HuH-7.5 (cell line): Measurements from ENCODE around the gene PPFIA4.

Experiments used
- DNase-seq: peaks from one replicate; pipeline ENCODE4 v3.0.0; 2011; ENCODE audit warnings: low spot score

PPFIA4 gene

DNA sequence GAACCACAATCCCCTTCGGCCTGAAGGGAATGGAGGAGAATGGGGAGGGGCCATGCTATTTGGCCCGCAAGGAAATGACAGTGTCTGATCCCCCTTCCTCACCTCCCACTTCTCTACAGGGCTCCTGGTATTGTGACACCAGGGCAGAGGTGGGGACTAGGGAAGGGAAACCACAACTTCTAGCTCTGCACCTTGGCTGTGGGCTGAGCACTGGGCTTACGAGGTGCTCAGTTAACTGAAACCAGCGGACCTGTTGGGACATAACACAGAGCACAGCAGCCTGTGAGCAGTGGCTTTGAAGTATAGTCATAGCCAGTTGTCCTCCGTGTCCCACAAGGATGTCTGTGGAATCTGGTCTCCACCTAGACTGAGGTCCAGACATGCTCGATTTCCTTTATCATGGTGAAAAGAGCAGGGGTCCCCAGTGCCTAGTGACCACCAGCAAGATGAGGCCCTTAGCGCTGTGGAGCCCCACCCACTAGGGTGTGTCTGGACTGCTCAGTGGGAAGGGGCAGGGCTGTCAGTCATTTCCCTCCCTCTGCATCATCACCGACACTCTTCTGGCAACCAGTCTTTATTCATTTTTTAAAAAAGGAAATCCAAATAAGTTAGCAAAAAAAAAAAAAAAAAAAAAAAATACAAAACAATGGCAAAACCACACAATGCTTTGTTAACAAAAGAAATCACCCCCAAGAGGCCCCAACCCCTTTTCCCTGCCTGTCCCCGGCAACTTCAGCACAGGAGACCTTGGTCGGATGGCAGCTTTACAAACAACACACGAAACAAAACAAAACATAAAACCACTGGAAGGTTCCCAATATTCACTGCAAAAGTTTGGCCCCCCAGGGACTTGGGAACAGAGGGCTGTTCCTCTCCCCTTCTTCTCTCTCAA is 56.5 kb downstream of the PPFIA4 start:
- no peak for DNase-seq

DNA sequence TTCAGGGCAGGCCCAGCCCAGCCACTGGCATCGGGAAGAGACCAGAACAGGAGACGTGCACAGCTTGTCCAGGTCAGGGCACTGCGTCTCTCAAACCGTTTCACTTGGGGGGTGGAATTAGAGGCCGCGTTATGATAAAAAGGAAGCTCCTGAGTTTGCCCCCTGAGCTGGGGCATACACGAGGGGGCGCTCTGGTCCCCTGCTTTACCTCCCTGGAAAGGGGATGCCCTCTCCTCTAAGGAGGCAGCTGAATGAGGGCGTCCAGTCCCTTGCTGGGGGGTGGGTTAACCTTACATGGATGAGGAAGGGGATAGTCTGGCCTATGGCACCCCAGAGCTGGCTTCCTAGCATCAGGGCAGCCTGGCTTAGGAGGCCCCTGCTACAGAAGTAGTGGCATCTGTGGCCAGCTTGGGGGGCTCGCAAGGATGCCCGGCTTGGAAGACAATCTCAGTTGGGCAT is 57.2 kb downstream of the PPFIA4 start:
- no peak for DNase-seq

DNA sequence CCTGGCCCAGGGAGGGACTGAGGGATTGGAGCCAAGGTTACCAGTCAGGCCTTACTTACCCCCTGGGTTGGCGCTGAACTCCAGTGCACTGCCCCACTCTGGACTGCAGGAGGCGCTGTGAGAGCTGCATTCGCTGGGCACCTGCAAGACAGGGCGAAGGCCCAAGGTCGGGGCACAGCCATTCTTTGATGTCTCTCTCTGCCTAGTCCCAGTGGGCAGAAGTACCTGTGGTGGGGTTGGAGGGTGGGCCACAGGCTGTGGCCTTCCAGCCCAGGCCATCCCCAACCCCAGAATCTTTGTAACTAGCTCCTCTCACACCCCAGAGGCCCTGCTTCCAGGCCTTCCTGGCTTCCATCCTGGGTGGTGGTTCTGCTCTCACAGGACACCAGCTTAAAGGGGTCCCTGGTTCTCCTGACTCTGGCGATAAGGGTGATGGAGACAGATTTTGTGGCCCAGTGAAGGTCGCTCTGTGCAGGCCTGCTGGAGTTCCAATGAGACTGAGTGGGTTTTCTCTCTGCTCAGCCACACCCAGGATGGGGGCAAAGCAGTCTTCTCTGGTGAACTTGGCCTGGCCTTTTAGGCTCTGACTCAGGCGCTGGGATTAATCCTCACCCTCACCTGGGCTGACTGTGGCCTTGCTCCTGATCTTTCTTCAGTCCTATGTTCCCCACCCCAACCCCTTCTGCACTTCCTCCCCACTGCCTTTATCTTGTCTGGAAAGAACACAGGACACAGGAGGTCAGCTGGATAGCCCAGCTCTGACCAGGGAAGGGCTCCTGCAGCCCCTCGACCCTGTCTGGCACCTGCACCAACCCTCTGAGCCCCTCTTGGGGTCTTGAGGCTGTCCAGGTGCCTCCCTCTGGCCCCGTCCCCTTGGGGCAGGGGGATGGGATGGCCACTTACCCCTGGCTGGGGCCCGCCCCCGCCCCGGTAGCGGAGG is 58.6 kb downstream of the PPFIA4 start:
- DNase-seq: no peak

DNA sequence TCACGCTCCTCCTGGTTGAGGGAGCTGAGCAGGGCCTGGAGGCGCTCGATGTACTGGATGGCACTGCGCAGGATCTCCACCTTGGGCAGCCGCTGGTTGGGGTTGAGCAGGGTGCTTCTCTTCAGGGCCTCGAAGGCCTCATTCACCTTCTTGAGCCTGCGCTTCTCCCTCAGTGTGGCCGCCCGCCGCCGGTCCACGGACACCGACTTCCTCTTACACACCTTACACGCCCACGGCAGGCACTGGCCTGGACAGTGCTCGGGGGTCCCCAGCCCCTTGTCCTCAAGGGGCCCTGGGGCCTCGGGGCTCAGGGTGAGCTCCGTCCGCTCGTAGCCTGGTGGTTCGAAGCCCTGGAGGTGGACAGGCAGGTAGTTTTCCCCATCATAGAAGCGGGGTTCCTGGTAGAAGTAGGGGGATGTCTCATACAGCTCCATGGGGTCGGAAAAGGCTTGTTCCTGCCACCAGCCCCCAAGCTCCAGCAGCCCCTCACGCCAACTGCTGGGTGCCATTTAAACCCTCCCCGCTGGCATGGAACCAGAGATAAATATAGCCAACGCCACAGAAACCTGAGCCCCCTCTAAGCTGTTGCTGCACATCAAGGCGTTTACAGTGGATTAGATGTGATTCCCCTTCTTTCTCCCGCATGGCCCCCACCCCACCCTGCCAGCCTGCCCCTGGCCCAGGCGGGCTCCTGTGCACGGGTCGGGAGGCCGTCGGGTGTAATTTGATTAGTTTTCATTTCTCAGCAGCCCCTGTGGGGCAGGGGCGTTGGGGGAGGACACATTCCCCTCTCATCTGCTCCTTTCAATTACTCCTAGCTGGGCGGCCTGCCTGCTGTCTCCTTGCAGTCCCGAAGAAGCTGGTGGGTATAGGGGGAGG is 59.5 kb downstream of the PPFIA4 start, which contains the start of gene MYOG:
Gene MYOG, minus strand, starts transcription at position 485 of the 879 bp plus-strand sequence. Its CDS starts 51 bp downstream, at position 434.
- DNase-seq: no peak

DNA sequence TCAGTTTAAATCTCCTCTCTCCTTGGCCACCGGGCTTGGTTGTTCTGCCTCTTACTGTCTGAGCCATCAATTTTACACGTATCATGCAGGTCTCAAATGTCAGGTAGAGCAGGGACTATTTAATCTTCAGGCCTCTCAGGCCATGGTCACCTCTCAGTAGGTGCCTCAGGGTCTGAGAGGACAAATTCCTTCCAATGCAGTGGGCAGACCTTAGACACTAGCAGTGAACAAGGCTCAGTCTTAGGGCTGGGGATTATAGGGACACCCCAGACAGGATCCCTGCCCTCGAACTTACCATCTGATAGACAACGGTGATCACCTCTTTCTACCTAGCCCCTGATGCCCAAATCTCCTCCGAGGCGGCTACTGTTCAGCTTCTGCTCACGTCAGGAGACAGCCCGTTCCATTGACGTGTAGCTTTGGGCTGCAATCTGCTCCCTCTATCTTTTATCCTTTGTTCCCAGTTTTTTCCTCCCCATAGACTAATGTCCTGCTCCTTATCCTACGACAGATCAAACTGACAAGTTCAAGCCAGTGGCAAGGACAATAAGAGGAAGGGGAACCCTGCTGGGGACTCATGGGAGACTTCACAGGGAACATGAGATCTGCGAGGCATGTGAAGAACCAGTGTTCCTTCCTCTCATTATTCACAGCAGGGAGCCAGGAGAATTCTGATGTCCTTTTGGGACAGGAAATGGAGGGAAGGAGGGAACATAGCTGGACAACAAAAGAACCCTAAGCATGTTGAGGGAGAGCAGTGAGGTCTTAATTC is 60.9 kb downstream of the PPFIA4 start:
- DNase-seq: no peak

DNA sequence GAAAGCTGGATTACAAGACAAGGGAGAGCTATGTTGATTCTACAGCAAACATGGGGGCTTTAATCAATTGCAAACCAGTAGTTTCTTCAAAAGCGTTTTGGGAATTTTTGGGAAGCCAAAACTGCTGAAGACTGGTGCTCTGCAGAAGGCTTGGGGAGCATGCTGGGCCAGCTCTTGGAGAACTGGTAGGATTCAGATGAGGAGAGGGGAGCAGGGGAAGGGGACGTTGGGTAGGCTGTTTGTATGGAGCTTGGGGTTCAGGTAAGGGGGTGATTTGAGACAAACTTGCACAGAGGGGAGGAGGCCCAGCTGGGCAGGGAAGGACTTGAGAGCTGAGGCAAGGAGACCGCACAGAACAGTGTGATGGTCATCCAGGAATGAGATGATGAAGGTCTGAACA is 62.1 kb downstream of the PPFIA4 start:
- no peak for DNase-seq

DNA sequence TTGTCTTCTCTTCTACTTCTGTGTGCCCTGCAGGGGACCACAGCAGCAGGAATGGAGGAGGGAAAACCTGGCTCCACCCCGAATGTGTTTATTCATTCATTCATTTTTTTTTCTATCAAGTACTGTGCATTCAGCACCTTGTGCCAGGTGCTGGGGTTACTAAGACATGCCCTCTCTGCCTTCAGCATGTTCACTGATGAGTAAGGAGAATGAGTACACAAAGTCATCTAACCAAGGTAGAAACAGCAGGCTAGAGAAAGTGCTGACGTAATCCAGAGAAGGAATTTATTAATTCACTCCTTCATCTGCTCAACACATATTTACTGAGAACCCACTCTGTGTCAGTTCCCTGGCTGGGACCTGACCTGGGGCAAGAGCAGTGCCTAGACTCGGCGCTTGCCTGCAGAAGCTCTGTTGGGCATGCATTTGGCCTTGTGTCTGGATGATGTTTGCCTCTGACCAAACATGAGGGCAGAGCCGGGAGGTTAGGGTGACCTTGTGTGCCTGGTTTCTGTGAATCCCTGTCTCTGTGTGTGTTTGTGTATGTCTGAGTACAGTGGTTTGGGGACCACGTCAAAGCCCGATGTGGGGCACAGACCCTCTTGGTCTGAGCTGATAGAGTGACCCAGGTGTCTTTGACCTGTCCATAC is 62.8 kb downstream of the PPFIA4 start:
- DNase-seq: no peak

DNA sequence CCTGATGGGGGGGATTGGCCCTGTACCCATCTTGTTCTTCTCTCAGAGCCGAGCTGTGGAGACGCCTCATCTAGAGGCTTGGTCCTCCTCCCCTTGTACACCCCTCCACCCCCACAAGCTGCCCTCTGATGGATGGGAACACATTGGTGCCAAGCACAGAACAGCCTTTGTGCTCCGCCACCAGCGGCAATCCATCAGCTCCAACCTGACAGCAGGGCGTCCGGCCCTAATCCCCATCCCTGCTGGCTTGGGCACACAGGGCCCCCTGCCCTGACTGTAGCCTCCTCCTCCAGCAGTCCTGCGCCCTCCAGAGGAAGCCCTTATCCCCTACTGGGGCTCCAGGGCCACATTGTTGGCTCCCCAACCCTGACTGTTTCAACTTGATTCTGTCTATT is 63.4 kb downstream of the PPFIA4 start:
- no peak for DNase-seq

DNA sequence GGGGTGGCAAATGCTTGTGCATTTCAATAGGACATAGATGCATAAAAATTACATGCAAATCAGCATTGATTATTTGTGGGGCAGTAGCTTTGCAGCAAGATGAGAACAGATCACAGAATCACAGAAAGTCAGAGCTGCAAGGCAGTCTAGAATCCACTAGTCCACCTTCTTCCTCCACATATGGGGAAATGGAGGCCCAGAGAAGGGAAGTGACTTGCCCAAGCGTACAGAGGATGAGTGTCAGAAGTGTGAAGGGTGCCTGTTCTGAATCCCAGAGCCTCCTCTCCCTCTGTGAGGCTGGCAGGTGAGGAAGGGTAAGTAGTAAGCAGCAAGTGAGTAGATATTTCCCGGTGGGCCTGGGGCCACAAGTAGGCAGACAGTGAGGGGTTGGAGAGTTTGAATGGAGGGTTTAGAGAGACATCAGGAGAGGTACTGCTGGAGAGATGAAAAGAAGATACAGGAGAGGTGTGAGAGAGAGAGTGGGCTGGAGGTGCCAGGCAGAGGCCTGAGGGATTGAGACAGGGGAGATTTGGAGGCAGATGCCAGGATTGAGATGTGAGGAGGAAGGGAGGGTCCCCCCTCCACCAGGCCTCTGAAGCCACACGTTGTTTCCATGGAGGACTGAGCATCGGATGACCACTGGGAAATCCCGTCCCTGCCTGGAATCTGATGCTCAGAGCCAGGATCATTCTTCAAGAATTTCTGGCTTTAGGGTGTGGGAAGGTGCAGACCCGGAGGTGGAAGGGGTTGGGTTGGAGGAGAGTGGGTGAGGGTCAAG is 64.3 kb downstream of the PPFIA4 start:
- no peak for DNase-seq

DNA sequence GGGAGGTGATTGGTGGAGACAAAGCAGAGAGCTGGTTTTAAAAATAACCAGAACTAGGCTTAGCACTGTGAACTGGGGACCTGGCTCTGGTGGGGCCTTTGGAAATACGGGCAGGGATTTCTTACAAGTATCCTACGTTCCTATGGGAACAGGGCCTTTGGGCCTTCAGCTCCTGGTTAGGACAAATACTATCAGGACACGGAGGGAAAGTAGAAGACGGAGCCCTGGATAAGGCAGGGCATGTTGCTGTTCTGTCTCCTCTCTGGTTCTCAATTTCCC is 64.8 kb downstream of the PPFIA4 start:
- no peak for DNase-seq

DNA sequence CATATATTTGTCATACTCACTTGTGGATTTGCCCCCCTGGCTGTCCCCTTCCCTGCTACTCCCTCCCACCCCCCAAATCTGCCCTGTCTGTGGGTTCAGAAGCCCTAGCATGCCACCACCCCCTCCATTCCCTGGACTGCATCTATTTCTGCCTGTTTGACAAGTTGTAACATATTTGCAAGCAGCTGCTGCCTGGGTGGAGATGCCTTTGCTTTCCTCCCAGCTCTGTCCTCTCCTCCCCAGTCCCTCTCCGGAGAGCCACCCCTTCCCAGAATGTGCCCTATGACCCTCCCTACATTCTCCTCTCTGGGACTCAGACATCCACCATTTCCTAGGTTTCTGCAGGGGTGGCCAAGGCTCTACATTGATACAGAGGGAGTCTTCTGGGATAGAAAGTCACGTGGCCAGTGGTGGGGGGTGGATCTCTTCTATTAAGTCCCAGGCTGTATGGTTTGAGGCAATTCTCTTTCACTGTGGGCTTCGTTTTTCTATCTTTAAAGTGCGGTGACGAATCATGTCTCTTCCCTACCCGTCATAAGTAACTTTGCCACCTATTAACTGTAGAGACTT is 65.6 kb downstream of the PPFIA4 start:
- no peak for DNase-seq

DNA sequence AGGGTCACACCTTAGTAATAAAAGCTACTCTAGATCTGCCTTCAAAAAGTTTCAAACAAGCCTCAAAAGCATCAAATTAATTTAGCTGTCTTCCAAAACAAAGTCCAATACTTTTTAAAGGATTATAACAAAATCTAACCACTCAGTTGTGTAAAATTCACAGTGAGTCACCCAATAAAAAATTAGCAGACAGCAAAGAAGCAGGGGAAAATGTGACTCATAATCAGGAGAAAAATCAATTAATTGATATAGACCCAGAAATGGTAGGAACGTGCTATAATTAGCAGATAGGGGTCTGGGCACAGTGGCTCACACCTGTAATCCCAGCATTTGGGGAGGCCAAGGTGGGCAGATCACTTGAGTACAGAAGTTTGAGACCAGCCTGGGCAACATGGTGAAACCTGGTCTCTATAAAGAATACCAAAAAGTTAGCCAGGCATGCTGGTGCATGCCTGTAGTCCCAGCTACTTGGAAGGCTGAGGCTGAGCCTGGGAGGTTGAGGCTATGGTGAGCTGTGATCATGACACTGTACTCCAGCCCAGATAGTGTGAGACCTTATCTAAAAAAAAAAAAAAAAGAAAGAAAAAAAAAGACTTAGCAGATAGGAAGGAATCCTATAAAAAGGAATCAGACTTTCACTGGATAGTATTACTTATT is 67.6 kb downstream of the PPFIA4 start:
- no peak for DNase-seq

DNA sequence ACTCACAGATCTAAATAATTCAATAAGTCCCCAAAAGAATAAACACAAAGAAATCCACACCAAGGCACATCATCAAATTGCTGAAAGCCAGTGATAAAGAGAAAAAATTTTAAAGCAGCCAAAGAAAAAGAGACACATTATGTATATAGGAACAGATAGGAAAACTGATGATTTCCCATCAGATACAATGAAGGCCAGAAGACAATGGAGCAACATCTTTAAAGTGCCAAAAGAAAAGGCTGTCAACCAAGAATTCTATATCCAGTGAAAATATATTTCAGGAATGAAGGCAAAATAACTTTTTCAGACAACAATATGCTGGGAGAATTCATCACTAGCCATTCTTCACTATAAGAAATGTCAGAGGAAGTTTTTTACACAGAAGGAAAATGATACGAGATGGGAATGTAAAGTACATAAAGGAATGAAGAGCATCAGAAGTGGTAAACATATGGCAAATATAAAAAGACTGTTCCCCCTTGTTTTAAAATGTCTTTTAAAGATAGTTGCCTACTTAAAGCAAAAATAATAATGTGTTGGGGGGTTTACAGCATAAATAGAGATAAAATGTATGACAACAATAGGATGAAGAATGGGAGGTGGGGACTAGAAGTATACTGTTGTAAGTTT is 68.9 kb downstream of the PPFIA4 start:
- no peak for DNase-seq

DNA sequence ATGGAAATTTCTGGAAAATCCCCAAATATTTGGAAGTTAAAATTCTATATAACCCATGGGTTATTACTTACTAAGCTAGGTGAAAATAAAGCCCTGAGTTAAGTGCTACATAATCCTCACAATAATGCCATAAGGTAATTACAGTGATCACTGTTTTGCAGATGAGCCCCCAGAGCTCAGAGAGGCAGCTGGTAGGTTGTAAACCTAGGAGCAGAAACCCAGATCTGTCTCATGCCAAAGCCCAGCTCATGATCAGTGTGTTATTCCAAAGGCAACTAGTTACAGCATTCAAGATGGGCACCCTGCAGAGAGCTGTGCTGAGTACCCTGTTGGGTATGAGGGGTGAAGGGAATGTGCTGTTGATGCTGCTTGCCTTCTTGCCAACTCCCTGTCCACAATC is 70.3 kb downstream of the PPFIA4 start:
- DNase-seq: no peak

DNA sequence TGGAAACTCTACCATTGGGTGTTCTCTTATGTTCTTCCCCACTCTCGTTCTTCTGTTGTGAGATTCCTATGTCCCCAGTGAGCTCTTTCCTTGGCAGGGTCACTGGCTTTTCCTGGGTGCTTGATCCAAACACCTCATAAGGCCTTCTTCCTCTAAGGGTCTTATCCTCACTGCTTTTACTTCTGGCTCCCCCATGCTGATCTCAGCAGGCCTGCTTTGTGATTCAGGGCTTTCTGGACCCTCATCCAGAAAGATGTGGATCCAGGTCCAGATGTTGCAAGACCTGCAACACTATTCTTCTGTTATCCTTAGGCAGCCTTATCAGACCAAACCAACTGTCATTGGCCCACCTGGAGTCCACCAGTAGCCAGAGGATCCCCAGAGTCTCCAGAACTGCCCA is 70.7 kb downstream of the PPFIA4 start:
- no peak for DNase-seq

DNA sequence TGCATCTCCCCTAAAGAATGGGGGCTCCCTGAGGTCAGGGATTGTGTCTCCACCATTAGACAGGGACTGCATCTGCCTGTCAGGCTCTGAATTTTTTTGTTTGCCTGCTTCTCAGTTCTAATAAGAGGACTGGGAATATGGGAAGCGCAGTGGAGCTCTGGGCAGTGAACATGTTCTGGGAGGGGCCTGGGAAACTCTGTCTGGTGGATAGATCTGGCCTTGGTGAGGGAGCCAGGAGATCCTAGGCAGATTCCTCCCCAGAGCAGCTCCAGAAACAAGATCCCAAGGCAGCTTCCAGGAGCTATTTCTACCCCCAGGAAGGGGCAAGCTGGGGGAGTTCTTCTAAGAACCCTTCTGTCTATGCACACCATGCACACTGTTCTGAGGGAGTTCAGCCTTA is 72.2 kb downstream of the PPFIA4 start:
- no peak for DNase-seq

DNA sequence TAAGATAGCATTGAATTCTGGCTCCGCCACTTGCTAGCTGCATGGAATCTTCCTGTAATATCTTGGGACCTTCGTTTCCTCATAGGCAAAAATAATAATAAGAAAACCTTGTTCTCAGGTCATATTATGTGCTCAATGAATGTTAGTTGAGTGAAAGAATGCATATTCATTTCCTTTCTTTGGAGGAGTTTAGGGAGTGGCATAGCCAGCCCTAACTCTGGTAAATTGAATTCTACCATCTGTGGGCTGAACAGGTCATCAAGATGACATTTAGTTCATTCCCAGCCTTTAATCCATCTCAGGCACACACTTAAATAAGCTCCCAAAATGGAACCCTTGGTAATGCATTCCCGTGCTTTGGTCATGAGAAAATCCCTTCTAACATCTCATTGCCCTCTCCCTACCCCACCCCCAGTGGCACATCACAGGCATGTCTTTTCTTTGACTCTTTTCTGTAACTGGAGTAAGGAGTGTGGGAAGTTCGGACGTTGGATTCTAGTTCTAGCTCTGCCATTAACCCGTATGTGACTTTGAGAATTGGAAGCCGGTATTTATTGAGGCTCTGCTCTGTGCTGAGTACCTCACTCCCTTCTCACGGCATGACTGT is 72.7 kb downstream of the PPFIA4 start:
- no peak for DNase-seq
